HG02885 (cell line): ENCODE data around the gene APBA2.

Source experiments
- ATAC-seq: cut with Tn5 transposase; IDR thresholded peaks from one replicate; pipeline ENCODE4 v1.9.1; 2021; ENCODE audit warnings: mild to moderate bottlenecking; ENCODE audit not compliant: unreplicated experiment, poor library complexity

APBA2 gene

GRCh38 chr15:28930011-28930410 lies 44.2 kb downstream of the APBA2 start:
- ATAC-seq: no peak

GRCh38 chr15:28930476-28931291 lies 44.9 kb downstream of the APBA2 start:
- ATAC-seq: no peak

GRCh38 chr15:28931828-28932227 lies 46.1 kb downstream of the APBA2 start:
- ATAC-seq: no peak

DNA sequence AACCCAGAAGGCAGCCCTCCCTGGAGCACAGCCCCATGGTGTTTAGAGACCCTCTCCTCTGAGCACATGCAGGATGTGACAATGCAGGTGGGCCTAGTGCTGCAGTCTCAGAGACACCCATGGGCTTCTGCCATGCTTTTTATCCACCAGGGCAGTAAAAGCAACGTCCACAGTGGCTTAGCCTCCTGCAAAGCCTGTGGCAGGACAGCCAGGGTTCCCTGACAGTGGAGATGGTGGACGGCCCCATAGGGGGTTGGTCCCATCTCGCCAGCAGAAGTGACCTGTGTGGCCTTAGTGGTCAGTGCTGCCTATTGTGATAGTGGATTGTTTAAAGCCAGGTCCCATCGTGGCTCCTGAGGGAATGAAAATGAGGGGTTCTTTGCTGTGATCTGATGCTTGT lies 46.6 kb downstream of the APBA2 start:
- no peak for ATAC-seq

DNA sequence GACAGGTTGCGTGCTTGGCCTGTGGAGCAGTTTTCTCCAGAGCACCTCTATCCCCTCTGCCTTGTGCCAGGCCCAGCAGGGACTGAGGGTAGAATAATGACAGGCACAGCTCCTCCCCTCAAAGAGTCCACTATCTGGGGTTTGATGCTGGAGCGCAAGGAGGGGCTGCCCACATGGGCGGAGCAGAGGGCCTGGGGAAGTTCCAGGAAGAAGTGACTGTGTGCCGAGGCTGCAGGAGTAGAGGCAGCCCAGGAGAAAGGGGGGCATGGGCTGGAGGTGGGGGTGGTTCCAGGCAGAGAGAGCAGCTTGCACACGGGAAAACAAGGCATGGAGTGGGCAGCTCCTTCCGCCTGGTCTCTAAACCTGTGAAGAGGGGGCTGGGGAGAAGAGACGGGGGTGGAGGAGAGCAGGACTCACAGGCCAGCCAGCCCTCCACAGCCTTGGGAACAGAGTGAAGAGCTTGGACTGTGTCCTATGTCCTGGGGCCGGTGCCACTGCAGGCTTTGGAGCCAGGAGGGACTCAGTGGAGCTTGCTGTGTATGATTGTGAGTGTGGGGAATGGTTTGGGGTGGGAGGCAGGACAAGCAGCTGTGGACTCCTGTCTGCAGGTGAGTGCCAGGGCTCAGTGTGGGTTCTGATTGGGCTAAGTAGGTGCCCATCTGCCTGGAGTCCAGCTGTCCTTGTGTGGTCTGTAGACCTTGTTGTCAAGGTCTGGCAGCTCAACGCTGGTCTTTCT lies 48.1 kb downstream of the APBA2 start:
- no peak for ATAC-seq

- no peak for ATAC-seq
These were observed 48.9 kb downstream of the APBA2 start for GRCh38 chr15:28934645-28935044.

- no peak for ATAC-seq
These were observed 49.5 kb downstream of the APBA2 start for GRCh38 chr15:28935316-28935715.

DNA sequence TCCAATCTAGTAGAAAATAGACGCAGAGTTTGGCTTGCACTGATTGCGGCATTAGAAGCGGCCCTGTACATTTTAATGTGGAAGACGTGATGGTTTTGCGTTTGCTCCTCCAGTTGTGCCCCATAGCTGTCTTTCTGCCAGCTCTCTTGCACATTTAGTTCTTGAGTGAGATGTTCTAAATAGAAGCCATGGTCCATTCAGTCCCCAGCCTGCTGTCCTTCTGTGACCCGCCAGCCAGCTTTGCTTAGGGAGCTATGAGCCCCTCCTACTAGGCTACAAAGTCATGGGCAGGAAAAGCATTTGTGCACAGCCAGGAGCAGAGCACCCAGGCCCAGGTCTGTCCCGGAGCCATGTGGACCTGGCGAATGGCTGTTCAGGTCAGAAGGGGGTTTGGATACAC lies 50.3 kb downstream of the APBA2 start:
- ATAC-seq: no peak

DNA sequence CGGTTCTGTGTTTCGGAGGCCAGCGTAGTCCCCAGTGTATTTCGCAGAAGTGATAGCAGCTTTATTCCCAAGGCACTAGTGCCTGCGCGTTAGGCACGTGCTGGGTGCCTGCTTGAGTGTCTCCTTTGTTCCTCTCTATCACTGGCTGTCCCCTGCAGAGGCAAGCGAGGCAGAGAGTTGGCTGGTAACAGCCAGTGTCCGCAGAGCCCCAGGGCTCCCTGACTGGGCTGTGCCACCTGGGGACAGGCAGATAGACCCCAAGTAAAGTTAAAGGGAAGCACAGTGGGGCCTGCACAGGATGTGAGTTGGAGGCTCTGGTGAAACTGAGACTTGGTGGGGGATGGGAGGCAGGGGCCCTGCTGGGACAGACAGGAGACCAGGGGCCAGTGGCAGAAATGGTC lies 50.7 kb downstream of the APBA2 start:
- ATAC-seq: no peak

DNA sequence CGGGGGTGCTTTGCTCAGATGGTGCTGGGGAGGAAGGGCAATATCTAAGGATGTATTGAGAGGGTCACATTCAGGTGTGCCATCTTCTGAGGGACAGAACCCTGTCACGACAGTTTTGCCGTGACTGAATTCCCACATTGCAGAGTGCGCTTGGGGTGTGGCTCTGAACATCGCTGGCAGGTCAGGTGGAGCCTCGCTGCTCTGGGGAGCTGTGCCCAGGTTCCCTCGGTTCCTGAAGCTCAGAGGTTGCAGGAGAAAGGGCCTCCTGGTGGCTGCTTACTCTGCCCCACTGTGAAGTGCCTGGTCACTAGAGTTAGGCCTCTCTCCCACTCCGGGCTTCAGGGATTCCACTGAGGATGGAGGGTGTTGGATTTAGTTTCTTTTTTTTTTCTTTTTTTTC lies 51.5 kb downstream of the APBA2 start:
- ATAC-seq: no peak

- ATAC-seq: no peak
These were observed 56.3 kb downstream of the APBA2 start for GRCh38 chr15:28942046-28942445.

- no peak for ATAC-seq
These were observed 56.8 kb downstream of the APBA2 start for GRCh38 chr15:28942571-28942970.

DNA sequence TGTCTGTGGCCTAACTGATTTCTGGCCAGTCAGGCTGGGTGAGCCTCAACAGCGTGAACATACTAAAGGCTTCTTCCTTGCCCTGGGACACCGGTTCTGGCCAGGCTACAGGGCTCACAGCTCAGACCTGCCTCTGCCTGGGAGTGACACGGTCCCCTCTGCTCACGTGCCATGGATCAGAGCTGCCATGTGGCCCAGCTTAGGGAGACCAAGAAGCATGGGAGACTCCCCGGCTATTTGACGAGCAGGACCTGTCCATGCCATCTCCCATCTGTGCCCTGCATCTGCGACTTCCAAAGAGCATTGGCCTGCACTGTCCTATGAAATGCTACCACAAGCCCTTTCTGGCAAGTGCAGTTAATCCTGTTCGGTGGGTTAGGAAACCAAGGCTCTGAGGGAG lies 57.4 kb downstream of the APBA2 start:
- ATAC-seq: no peak

DNA sequence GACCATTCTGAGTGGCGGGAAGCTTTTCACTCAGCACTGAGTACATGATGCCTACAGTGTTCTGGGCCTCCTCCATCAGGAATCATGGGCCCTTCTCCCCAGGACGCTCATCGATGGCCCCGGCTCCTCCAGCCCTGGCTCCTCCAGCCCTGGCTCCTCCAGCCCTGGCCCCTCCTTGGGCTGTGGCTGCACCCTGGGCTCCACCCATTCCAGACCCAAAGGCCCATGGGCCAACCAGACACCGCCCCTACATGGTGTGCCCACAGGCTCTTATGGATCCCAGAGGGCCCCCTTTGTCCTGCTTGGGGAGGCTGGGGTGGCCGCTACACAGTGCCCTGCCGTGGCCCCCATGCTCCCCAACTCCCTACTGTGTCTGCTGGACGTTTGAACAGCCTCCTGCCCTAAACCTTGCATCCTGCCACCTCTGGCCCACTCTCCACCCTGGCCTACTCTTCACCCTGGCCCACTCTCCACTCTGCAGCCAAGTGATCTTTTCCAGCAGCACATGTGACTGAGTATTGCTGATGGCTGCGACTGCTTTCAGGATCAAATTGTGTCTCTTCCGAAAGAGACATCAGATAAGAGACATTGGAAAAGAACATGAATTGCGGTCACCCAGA lies 57.9 kb downstream of the APBA2 start:
- no peak for ATAC-seq

- ATAC-seq: no peak
These were observed 58.5 kb downstream of the APBA2 start for GRCh38 chr15:28944286-28944685.

DNA sequence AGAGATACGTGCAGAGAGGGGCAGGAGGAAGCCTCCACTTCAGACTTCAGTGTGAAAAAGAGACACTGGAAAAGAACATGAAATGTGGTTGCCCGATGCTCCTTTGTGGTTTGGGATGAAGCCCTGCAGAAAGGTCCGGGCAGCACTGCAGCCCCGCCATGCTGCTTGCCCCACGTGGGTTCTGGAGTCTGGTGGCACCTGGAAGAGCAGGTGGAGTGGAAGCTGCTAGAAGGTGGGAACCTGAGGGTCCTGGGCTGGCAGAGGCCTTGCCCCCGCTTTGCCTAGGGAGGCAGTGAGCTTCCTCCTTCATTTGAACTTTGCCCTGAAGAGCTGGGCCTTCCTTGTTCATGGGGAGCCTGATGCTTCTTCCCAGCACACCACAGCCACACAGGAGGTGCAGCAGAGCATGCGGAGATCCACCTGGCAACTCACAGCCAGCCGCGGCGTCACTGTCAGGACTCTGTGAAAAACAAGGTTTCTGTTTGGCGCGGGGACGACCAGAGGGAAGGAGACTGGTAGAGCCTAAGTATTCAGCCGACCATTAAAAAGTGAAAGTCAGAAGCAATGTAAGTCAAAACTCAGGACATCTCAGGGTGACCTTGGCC lies 59.0 kb downstream of the APBA2 start:
- ATAC-seq: no peak

GRCh38 chr15:28945626-28946230 lies 60.0 kb downstream of the APBA2 start:
- no peak for ATAC-seq

DNA sequence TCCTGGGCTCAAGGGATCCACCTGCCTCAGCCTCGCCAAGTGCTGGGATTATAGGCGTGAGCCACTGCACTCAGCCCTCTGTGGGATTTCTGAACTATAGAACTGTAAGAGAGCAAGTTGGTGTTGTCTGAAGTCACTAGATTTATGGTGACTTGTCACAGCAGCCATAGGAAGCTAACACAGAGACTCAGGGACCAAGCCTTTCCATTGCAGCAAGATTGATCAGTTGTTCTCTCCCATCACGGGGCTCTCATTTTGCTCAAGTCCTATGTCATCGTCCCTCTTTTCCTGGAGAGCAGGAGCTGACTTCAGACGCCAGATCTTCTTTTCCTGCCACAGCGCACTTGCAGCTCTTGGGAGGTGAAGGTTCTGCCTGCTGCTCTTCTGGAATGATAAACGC lies 61.0 kb downstream of the APBA2 start:
- ATAC-seq: no peak

GRCh38 chr15:28947221-28947674 lies 61.5 kb downstream of the APBA2 start:
- ATAC-seq: no peak

DNA sequence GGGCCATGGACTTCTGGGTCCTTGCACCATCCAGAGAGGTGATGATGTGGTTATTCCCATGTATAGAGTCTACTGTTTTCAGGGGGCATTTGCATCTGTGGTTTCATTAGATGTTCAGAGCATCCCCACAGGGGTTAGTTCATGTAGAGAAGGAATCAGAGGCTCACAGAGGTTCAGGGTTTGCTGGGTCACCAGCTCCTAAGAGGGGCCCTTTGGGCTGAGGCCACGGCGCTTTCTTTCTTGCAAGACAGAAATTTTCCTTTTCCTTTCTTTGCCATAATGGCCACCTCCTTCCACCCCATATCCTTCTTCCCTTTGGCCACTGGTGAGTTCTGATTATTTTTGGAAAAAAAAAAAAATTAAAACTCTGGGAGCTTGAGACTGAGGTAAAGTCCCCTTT lies 62.3 kb downstream of the APBA2 start:
- ATAC-seq: no peak
